ENCODE measurements around the gene LHFPL5.

GRCh38 chr6:35857853-35858252, 52.7 kb downstream of the LHFPL5 start:
- TF ChIP-seq EZH2phosphoT487 (IDR thresholded peaks at IDR 0.05; ENCODE audit: insufficient read depth, low read depth), result no peak
- no peak for TF ChIP-seq EZH2 (IDR thresholded peaks at IDR 0.05; ENCODE audit: insufficient read depth, poor library complexity, severe bottlenecking)

Measured in GM23248 (cell line).